GM23338 (cell line): ENCODE measurements around the gene KRT6A. TPM values are rescaled to one million over a fixed set of nuclear protein-coding genes. Genes with fewer than 3 reads are reported as not detected.

Experiments used
- ATAC-seq: fragments of 200-7000 bp; cut with Tn5 transposase; 3 replicates; pipeline ENCODE4 v1.9.1; 2020
- DNase-seq: peaks from one replicate; pipeline ENCODE4 v3.0.0-alpha.2; 2015; ENCODE audit warnings: low spot score
- H2AFZ ChIP-seq: fragments of 200-600 bp; sonication (generic); 2 replicates; pipeline ENCODE4 v1.8.0; 2016; ENCODE audit warnings: antibody characterized with exemption, mild to moderate bottlenecking, moderate library complexity
- H3F3A ChIP-seq: fragments of 200-600 bp; sonication (generic); replicated peaks from 2 replicates; pipeline ENCODE4 v1.8.0; 2017; ENCODE audit warnings: antibody characterized with exemption, mixed run types, low read depth
- H3K27ac ChIP-seq: fragments of 200-600 bp; sonication (generic); 2 replicates; pipeline ENCODE4 v1.6.1; 2016; ENCODE audit warnings: low read depth
- H3K27me3 ChIP-seq: fragments of 200-600 bp; sonication (generic); 2 replicates; pipeline ENCODE4 v1.8.0; 2016; ENCODE audit warnings: mild to moderate bottlenecking, mixed run types, moderate library complexity; ENCODE audit not compliant: insufficient read depth
- H3K36me3 ChIP-seq: fragments of 200-600 bp; sonication (generic); 2 replicates; pipeline ENCODE4 v1.8.0; 2016; ENCODE audit warnings: mild to moderate bottlenecking; ENCODE audit not compliant: insufficient read depth
- H3K4me1 ChIP-seq: fragments of 200-600 bp; sonication (generic); 2 replicates; pipeline ENCODE4 v1.8.0; 2016; ENCODE audit warnings: mild to moderate bottlenecking, moderate library complexity; ENCODE audit not compliant: insufficient read depth
- H3K4me2 ChIP-seq: fragments of 200-600 bp; sonication (generic); 2 replicates; pipeline ENCODE4 v1.7.1; 2017; ENCODE audit warnings: mixed run types
- H3K4me3 ChIP-seq: fragments of 200-600 bp; sonication (generic); 2 replicates; pipeline ENCODE4 v1.6.1; 2016; ENCODE audit warnings: mixed run types
- H3K79me2 ChIP-seq: fragments of 200-600 bp; sonication (generic); replicated peaks from 2 replicates; pipeline ENCODE4 v1.8.0; 2017; ENCODE audit warnings: mild to moderate bottlenecking; ENCODE audit not compliant: insufficient read depth
- H3K9me2 ChIP-seq: fragments of 200-600 bp; sonication (generic); 2 replicates; pipeline ENCODE4 v1.8.0; 2017; ENCODE audit not compliant: insufficient read depth
- H4K20me1 ChIP-seq: fragments of 200-600 bp; sonication (generic); replicated peaks from 2 replicates; pipeline ENCODE4 v1.8.0; 2017; ENCODE audit warnings: mild to moderate bottlenecking; ENCODE audit not compliant: insufficient read depth
- H3K27ac Mint-ChIP-seq: 2 replicates; pipeline ENCODE4 v1.8.0; 2020; ENCODE audit warnings: inconsistent platforms, mild to moderate bottlenecking, moderate library complexity, mixed read lengths
- H3K27me3 Mint-ChIP-seq: 3 replicates; pipeline ENCODE4 v1.8.0; 2022; ENCODE audit warnings: low read depth, mild to moderate bottlenecking, moderate library complexity, mixed read lengths, inconsistent platforms; ENCODE audit not compliant: insufficient read depth, poor library complexity
- H3K36me3 Mint-ChIP-seq: 3 replicates; pipeline ENCODE4 v1.8.0; 2021; ENCODE audit warnings: low read depth, mild to moderate bottlenecking, inconsistent platforms, moderate library complexity, mixed read lengths
- H3K4me1 Mint-ChIP-seq: 3 replicates; pipeline ENCODE4 v1.8.0; 2020; ENCODE audit warnings: mild to moderate bottlenecking, inconsistent platforms, mixed read lengths
- H3K4me3 Mint-ChIP-seq: 3 replicates; pipeline ENCODE4 v1.8.0; 2021; ENCODE audit warnings: moderate library complexity, mild to moderate bottlenecking, inconsistent platforms, mixed read lengths
- H3K9me3 Mint-ChIP-seq: 3 replicates; pipeline ENCODE4 v1.8.0; 2020; ENCODE audit warnings: moderate library complexity, mild to moderate bottlenecking, inconsistent platforms, mixed read lengths
- CREB1 ChIP-seq: fragments of 250-450 bp; sonication (Bioruptor Pico); IDR thresholded peaks from 2 replicates; pipeline ENCODE4 v1.5.0; 2020; ENCODE audit warnings: low read depth, mild to moderate bottlenecking, moderate library complexity
- EZH2 ChIP-seq: fragments of 200-600 bp; sonication (generic); IDR thresholded peaks from one replicate; pipeline ENCODE4 v1.8.0; 2017; ENCODE audit warnings: antibody characterized with exemption, mild to moderate bottlenecking, low read depth; ENCODE audit not compliant: unreplicated experiment
- EZH2phosphoT487 ChIP-seq: fragments of 200-600 bp; sonication (generic); IDR thresholded peaks from one replicate; pipeline ENCODE4 v1.8.1; 2018; ENCODE audit warnings: antibody characterized with exemption; ENCODE audit not compliant: unreplicated experiment
- JUNB ChIP-seq: IDR thresholded peaks from one replicate; pipeline ENCODE4 v1.6.1; 2016; ENCODE audit warnings: antibody characterized with exemption; ENCODE audit not compliant: unreplicated experiment
- NANOG ChIP-seq: IDR thresholded peaks from 2 replicates; pipeline ENCODE4 v1.6.1; 2016; ENCODE audit warnings: antibody characterized with exemption, borderline replicate concordance
- POLR2AphosphoS5 ChIP-seq: IDR thresholded peaks from 2 replicates; pipeline ENCODE4 v1.6.1; 2016; ENCODE audit warnings: antibody characterized with exemption, low read depth
- STAT1 ChIP-seq: IDR thresholded peaks from one replicate; pipeline ENCODE4 v1.6.1; 2016; ENCODE audit warnings: antibody characterized with exemption; ENCODE audit not compliant: unreplicated experiment
- ZNF331 ChIP-seq: fragments of 250-450 bp; sonication (Bioruptor Pico); IDR thresholded peaks from 2 replicates; pipeline ENCODE4 v1.5.0; 2020; ENCODE audit warnings: low read depth, mild to moderate bottlenecking, moderate library complexity
- ZNF462 ChIP-seq: fragments of 250-450 bp; sonication (Bioruptor Pico); IDR thresholded peaks from 2 replicates; pipeline ENCODE4 v1.5.0; 2020; ENCODE audit warnings: mild to moderate bottlenecking, moderate library complexity
- polyA plus RNA-seq: library from polyadenylated mRNA; unstranded; fragments of >200 nt; fragmentation: Nextera tagmentation; extraction: Ambion mirVana; gene quantifications from 2 replicates; pipeline ENCODE4 v1.2.1, GENCODE V29; 2016
- total RNA-seq: library from RNA; depleted of rRNA; stranded (reverse); fragments of >200 nt; shearing (Covaris generic); gene quantifications from 2 replicates; pipeline ENCODE4 v1.2.3, GENCODE V29; 2014
- TF ChIP-seq, protein P1 (sequence below), 2 experiments: fragments of 200-600 bp in 1 of 2; sonication (generic) in 1 of 2; conservative IDR thresholded peaks; 2 replicates each; pipeline versions ENCODE4 v1.5.1 to v1.6.1; 2016 to 2017; ENCODE audit warnings: antibody characterized with exemption in 2 of 2, low read depth in 2 of 2, mild to moderate bottlenecking in 2 of 2, moderate library complexity in 1 of 2
- TF ChIP-seq, protein P2 (sequence below): IDR thresholded peaks from one replicate; pipeline ENCODE4 v1.6.1; 2018; ENCODE audit warnings: antibody characterized with exemption; ENCODE audit not compliant: unreplicated experiment

Gene KRT6A
- total and polyA plus RNA-seq, 2 experiments from 2014 or later: not detected

GRCh38 chr12:52477651-52478050 is 15.4 kb downstream of the KRT6A start:
- DNase-seq (no peak), ATAC-seq (no peak)
- no peak overlapping the region for H3K4me3 ChIP-seq
- no peaks in the 10 kb centered on the region for H3K27me3 ChIP-seq
- peaks cover 3% of the 10 kb centered on the region; the same call in 1 of the 3 replicates for H3K36me3 Mint-ChIP-seq
- peaks cover 16% of the 10 kb centered on the region for H3K9me3 Mint-ChIP-seq
- peaks cover 3% of the 10 kb centered on the region for H3K4me1 Mint-ChIP-seq
- H3K36me3 ChIP-seq: no peaks in the 10 kb centered on the region
- H3K4me3 Mint-ChIP-seq: no peak overlapping the region
- peaks cover 6% of the 10 kb centered on the region; the same call in 1 of the 2 replicates for H3K9me2 ChIP-seq
- no peak overlapping the region for H3K27ac ChIP-seq
- no peak overlapping the region for H2AFZ ChIP-seq
- no peaks in the 10 kb centered on the region for H3K79me2 ChIP-seq
- no peaks in the 10 kb centered on the region for H3F3A ChIP-seq
- no peak overlapping the region for H3K4me2 ChIP-seq
- TF ChIP-seq STAT1 (no peak), EZH2phosphoT487 (no peak), ZNF331 (no peak), CREB1 (CRISPR knock-in tag) (no peak), POLR2AphosphoS5 (no peak), JUNB (no peak), EZH2 (no peak), NANOG (no peak)
- H3K27me3 Mint-ChIP-seq: peaks cover 1% of the 10 kb centered on the region
- H3K4me1 ChIP-seq: no peaks in the 10 kb centered on the region
- no peaks in the 10 kb centered on the region for H4K20me1 ChIP-seq
- H3K27ac Mint-ChIP-seq: no peak overlapping the region

GRCh38 chr12:52474212-52474611 is 18.8 kb downstream of the KRT6A start:
- Histone ChIP-seq H3K36me3 (no peaks in the 10 kb centered on the region), H3K4me3 (no peak overlapping the region), H3K27me3 (no peaks in the 10 kb centered on the region), H3K27ac (no peak overlapping the region), H4K20me1 (no peaks in the 10 kb centered on the region), H3K79me2 (no peaks in the 10 kb centered on the region), H3K4me1 (no peaks in the 10 kb centered on the region), H2AFZ (no peak overlapping the region), H3K9me2 (peaks cover 6% of the 10 kb centered on the region; the same call in 1 of the 2 replicates), H3F3A (no peaks in the 10 kb centered on the region), H3K4me2 (no peak overlapping the region)
- Mint-ChIP-seq H3K27me3 (peaks cover 1% of the 10 kb centered on the region), H3K4me1 (no peaks in the 10 kb centered on the region), H3K27ac (no peak overlapping the region), H3K36me3 (no peaks in the 10 kb centered on the region), H3K9me3 (peaks cover 26% of the 10 kb centered on the region), H3K4me3 (no peak overlapping the region)
- no peak for DNase-seq
- no peak for ATAC-seq
- TF ChIP-seq, protein P1, sequence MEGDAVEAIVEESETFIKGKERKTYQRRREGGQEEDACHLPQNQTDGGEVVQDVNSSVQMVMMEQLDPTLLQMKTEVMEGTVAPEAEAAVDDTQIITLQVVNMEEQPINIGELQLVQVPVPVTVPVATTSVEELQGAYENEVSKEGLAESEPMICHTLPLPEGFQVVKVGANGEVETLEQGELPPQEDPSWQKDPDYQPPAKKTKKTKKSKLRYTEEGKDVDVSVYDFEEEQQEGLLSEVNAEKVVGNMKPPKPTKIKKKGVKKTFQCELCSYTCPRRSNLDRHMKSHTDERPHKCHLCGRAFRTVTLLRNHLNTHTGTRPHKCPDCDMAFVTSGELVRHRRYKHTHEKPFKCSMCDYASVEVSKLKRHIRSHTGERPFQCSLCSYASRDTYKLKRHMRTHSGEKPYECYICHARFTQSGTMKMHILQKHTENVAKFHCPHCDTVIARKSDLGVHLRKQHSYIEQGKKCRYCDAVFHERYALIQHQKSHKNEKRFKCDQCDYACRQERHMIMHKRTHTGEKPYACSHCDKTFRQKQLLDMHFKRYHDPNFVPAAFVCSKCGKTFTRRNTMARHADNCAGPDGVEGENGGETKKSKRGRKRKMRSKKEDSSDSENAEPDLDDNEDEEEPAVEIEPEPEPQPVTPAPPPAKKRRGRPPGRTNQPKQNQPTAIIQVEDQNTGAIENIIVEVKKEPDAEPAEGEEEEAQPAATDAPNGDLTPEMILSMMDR (conservative IDR thresholded peaks at IDR 0.05; ENCODE audit: low read depth in 2 of 2): no peak
- TF ChIP-seq, protein P2, sequence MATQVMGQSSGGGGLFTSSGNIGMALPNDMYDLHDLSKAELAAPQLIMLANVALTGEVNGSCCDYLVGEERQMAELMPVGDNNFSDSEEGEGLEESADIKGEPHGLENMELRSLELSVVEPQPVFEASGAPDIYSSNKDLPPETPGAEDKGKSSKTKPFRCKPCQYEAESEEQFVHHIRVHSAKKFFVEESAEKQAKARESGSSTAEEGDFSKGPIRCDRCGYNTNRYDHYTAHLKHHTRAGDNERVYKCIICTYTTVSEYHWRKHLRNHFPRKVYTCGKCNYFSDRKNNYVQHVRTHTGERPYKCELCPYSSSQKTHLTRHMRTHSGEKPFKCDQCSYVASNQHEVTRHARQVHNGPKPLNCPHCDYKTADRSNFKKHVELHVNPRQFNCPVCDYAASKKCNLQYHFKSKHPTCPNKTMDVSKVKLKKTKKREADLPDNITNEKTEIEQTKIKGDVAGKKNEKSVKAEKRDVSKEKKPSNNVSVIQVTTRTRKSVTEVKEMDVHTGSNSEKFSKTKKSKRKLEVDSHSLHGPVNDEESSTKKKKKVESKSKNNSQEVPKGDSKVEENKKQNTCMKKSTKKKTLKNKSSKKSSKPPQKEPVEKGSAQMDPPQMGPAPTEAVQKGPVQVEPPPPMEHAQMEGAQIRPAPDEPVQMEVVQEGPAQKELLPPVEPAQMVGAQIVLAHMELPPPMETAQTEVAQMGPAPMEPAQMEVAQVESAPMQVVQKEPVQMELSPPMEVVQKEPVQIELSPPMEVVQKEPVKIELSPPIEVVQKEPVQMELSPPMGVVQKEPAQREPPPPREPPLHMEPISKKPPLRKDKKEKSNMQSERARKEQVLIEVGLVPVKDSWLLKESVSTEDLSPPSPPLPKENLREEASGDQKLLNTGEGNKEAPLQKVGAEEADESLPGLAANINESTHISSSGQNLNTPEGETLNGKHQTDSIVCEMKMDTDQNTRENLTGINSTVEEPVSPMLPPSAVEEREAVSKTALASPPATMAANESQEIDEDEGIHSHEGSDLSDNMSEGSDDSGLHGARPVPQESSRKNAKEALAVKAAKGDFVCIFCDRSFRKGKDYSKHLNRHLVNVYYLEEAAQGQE: no peak
- TF ChIP-seq JUNB: no peak
- TF ChIP-seq NANOG: no peak
- TF ChIP-seq CREB1 (CRISPR knock-in tag): no peak
- no peak for TF ChIP-seq EZH2phosphoT487
- TF ChIP-seq STAT1: no peak
- no peak for TF ChIP-seq ZNF462 (CRISPR knock-in tag)
- no peak for TF ChIP-seq POLR2AphosphoS5
